Skin of body (tissue), 2 donors: Measurements from ENCODE around the gene RPH3AL. TPM values are rescaled to one million over a fixed set of nuclear protein-coding genes. Genes with fewer than 3 reads are reported as not detected.

ENCODE experiments used
- DNase-seq: peaks from one replicate; lab custom pipeline; 2025; lab: John Stamatoyannopoulos, UW
- total RNA-seq: library from RNA; depleted of rRNA; stranded (reverse); fragments of >200 nt; gene quantifications from one replicate; pipeline ENCODE4 v1.2.3, GENCODE V29; 2014

RPH3AL gene
- total RNA-seq, 1 donor from 2014 or later: 4.8 TPM

- no peak for DNase-seq
These were observed 1.2 kb upstream of the RPH3AL start for GRCh38 chr17:353838-354234.

GRCh38 chr17:353213-353837 lies 718 bp upstream of the RPH3AL start:
- no peak for DNase-seq

DNA sequence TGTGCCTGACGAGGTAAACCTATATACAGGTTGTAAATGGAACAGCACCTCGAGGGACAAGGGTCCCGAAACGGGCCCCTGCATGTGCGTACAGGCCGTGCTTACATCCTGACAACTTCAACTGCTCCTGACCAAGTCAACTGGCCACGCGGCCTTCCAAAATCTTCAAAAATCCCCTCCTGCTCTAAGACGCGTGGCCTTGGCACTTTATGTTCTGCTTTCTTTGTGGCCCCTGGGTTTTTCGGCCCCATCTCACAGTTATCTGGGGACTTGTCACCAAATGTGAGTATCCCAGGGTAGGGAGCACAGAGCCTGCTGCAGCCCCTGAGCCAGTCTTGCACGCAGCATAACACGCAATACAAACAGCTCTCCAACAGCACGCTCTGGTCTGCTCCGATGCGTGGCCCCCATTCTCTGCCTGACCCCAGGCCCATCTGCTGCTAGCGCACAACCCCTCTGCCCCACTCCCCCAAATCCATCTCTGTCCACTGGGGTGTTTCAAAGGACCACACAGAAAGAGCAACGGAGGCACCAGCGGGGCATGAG lies 659 bp downstream of the RPH3AL start:
- DNase-seq: no peak

DNA sequence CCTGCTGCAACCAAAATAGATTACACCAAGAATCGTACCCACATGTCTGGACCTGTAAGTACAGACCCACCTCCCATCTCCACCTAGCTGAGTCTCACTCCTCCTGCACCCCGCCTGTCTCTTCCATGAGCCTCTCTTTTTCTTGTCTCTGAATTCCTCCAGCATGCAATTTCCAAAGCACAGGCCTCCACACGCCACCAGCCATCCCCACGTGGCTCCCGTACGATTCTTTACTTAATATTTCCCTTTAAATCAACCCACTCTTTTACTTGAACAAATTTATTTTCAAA lies 1.2 kb downstream of the RPH3AL start:
- no peak for DNase-seq

GRCh38 chr17:350706-351448 lies 1.7 kb downstream of the RPH3AL start:
- DNase-seq: peak; percentile 28

- no peak for DNase-seq
These were observed 2.9 kb downstream of the RPH3AL start for GRCh38 chr17:349666-350065.

- DNase-seq: no peak
These were observed 3.7 kb downstream of the RPH3AL start for GRCh38 chr17:348692-349425.

DNA sequence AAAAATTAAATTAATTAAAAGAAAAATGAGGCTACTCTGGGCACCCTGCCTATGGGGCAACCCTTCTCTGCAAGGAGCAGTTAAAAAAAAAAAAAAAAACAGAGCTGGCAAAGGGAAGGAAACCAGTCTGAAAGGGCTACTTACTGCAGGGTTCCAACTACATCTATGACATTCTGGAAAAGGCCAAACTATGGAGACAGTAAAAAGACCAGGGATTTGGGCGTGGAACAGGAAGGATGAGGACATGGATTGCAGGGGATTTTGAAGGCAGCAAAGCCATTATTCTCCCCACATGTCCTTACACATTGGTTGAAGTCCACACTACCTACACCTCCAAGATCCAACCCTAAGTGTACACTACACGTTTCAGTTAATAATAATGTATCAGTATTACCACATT lies 4.6 kb downstream of the RPH3AL start:
- no peak for DNase-seq

- no peak for DNase-seq
These were observed 5.2 kb downstream of the RPH3AL start for GRCh38 chr17:347309-347899.

GRCh38 chr17:345992-346785 lies 6.4 kb downstream of the RPH3AL start:
- no peak for DNase-seq

DNA sequence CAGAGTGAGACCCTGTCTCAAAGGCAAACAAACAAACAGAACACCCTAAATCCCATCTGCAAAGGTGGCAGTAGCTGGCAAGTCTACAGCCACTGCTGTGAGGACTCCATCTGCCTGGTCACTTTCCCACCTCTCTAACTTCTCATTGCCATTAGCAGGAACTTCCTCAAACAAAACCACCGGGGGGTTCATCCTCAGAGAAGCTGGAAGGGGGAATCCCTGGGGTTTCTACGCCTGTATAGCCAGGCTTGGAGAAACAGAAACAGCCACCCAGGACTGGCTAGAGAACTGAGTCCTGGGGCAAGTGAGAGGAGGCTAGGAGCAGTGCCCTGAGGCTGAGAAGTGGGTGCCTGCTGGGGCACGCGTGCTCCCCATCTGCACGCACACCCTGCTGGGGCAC lies 7.3 kb downstream of the RPH3AL start:
- no peak for DNase-seq

GRCh38 chr17:343875-344752 lies 8.5 kb downstream of the RPH3AL start:
- no peak for DNase-seq

GRCh38 chr17:343211-343610 lies 9.4 kb downstream of the RPH3AL start:
- DNase-seq: no peak

GRCh38 chr17:340074-340473 lies 12.5 kb downstream of the RPH3AL start:
- no peak for DNase-seq

GRCh38 chr17:339193-340061 lies 13.2 kb downstream of the RPH3AL start:
- no peak for DNase-seq

GRCh38 chr17:338442-339192 lies 14.0 kb downstream of the RPH3AL start:
- no peak for DNase-seq

DNA sequence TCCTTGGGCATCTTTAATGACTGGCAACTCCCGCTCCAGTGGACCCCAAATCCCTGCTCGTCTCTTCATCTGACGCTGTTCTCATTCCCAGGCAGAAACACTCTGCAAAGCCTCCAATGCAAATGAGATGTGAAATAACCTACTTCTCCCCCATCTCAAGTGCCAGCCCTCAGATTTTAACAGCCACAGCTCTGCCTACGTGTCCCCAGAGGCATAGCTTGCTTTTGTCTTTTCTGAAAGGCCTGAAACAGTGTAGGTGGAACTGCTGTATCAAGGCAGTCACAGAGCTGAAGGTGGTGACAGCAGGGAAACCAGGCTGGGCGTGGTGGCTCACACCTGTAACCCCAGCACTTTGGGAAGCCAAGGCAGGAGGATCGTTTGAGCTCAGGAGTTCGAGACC lies 14.7 kb downstream of the RPH3AL start:
- no peak for DNase-seq

DNA sequence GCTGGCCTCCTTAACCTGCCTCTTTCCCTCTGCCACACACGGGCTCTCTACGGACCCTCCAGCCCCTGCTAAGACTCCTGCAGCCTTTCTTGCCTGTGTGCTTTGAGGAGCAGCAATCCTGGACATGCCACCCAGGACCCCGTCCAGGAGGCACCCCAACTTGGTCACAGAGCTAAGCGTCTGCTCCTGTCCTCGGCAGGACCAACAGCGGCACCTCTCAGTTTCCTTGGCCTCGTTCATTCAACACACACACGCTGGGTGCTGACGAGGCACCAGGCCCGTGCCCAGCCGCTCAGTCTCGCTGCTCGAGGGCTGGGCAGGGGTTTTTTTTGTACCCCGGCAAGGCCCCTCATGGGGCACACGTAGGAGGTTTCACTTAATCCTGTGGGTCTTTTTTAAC lies 15.2 kb downstream of the RPH3AL start:
- no peak for DNase-seq

DNA sequence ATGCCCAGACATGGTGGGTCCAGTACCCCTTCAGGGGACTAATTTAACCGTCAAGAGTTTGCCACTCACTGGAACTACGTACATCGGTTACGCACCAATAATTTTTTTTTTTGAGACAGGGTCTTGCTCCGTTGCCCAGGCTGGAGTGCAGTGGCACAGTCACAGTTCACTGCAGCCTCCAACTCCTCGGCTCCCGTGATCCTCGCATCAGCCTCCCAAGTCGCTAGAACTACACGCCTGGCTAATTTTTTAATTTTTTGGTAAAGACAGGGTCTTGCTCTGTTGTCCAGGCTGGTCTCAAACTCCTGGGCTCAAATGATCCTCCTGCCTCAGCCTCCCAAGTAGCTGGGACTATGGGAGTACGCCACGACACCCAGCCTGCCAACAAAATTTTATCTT lies 15.6 kb downstream of the RPH3AL start:
- no peak for DNase-seq
